Testis (tissue), 3 donors: ENCODE results near the gene DHX16. TPM values are rescaled to one million over a fixed set of nuclear protein-coding genes. Genes with fewer than 3 reads are reported as not detected.

Source experiments
- DNase-seq: peaks from one replicate; pipeline ENCODE4 v3.0.0-alpha.2; 2019
- H3K27ac ChIP-seq, 2 donors: fragments of 200-600 bp; sonication (generic); one replicate each; pipeline ENCODE4 v1.5.1; 2019
- H3K27me3 ChIP-seq: fragments of 200-600 bp; sonication (generic); one replicate; pipeline ENCODE4 v1.5.1; 2019
- H3K36me3 ChIP-seq: fragments of 200-600 bp; sonication (generic); one replicate; pipeline ENCODE4 v1.5.1; 2017; ENCODE audit warnings: low read depth; ENCODE audit errors: missing control alignments
- H3K4me1 ChIP-seq: fragments of 200-600 bp; sonication (generic); one replicate; pipeline ENCODE4 v1.5.1; 2019
- H3K4me3 ChIP-seq, 2 donors: fragments of 200-600 bp; sonication (generic); one replicate each; pipeline ENCODE4 v1.5.1; 2017 to 2019
- H3K9me3 ChIP-seq: fragments of 200-600 bp; sonication (generic); one replicate; pipeline ENCODE4 v1.5.1; 2017
- POLR2A ChIP-seq: fragments of 450-650 bp; IDR thresholded peaks from one replicate; pipeline ENCODE4 v1.6.1; 2017; ENCODE audit warnings: antibody characterized with exemption, mild to moderate bottlenecking, moderate library complexity
- WGBS, 2 donors: methylation state at CpG; one replicate each; pipeline ENCODE4 v1.1.5; 2018; 5-methylcytosine and 5-hydroxymethylcytosine counted together
- intact Hi-C: fragments of 100-400 bp; cut with DNase I; formaldehyde crosslinking; loops from one replicate; pipeline ENCODE4 v1.15.1; 2023; ENCODE audit warnings: low total_unique reads
- polyA plus RNA-seq: library from polyadenylated mRNA; stranded (reverse); fragments of 350-450 nt; fragmentation: Illumina TruSeq; extraction: RNeasy Lipid Tissue Mini Kit (QIAGEN cat#74804); gene quantifications from one replicate; pipeline ENCODE4 v1.2.3, GENCODE V29; 2014; ENCODE audit warnings: low read depth, low replicate concordance; ENCODE audit not compliant: insufficient read depth
- total RNA-seq, 2 donors: library from RNA; depleted of rRNA; stranded (reverse); fragments of >200 nt; gene quantifications; one replicate each; pipeline ENCODE4 v1.2.3, GENCODE V29; 2016
- TF ChIP-seq, protein P1 (sequence below), 3 experiments: fragments of 450-650 bp in 2 of 3; fragments of 200-600 bp in 1 of 3; sonication (generic) in 1 of 3; IDR thresholded peaks; one replicate each; pipeline ENCODE4 v1.5.1; 2016 to 2019; ENCODE audit warnings: antibody characterized with exemption in 3 of 3, mild to moderate bottlenecking in 2 of 3, moderate library complexity in 1 of 3

DHX16 gene
- total and polyA plus RNA-seq, 3 donors from 2014 or later = 68.0 to 109 (median 68.0) TPM

DNA sequence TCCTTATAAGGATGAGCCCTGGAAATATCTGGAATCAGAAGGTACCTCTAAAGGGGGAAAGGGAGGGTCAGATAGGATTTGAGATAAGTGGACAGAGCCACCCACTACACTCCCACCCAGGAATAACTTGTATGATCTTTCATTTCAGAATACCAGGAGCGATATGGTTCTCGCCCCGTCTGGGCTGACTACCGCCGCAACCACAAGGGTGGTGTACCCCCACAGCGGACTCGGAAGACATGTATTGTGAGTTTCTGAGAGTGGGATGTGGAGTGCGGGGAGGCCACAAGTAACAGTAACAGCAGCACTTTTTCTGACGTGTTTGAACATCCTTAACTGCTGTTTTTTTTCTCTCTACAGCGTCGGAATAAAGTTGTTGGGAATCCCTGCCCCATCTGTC lies 53.2 kb downstream of the DHX16 start:
- Histone ChIP-seq H3K27me3 (no peaks in the 10 kb centered on the region), H3K4me1 (peaks cover 12% of the 10 kb centered on the region), H3K4me3 (no peak overlapping the region), H3K36me3 (no peaks in the 10 kb centered on the region), H3K9me3 (no peaks in the 10 kb centered on the region), H3K27ac (no peak overlapping the region)
- no peak for DNase-seq
- TF ChIP-seq POLR2A = no peak
- TF ChIP-seq, protein P1, sequence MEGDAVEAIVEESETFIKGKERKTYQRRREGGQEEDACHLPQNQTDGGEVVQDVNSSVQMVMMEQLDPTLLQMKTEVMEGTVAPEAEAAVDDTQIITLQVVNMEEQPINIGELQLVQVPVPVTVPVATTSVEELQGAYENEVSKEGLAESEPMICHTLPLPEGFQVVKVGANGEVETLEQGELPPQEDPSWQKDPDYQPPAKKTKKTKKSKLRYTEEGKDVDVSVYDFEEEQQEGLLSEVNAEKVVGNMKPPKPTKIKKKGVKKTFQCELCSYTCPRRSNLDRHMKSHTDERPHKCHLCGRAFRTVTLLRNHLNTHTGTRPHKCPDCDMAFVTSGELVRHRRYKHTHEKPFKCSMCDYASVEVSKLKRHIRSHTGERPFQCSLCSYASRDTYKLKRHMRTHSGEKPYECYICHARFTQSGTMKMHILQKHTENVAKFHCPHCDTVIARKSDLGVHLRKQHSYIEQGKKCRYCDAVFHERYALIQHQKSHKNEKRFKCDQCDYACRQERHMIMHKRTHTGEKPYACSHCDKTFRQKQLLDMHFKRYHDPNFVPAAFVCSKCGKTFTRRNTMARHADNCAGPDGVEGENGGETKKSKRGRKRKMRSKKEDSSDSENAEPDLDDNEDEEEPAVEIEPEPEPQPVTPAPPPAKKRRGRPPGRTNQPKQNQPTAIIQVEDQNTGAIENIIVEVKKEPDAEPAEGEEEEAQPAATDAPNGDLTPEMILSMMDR (IDR thresholded peaks at IDR 0.05) = no peak
- WGBS, 2 donors = 93 to 95% methylated on average over 11 of the region's 11 CpGs
- intact Hi-C loops = no loop called here

DNA sequence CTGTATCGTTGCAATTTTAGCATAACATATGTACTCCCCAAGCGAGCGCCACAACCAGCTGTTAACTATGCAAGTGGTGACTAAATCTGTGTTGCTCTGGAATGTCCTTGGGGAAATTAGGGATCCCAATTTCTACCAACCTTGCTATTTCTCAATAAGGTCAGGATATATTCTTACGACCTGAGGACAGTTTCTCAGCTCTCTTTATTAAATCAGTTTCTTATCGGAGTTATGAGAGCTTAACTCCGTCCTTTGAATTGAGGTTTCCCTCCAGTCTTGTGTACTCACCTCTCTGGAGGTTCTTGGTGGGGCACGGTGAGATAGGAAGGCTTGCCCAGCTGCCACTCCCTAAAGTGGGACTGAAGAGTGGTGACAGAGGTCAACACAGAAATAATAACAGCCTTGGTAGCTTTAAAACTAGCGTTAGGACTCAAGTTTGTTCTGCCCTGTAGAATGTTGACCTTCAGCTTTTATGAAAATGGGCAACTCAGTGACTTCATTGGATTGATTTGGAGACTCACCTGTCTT lies 54.5 kb downstream of the DHX16 start:
- Histone ChIP-seq H3K36me3 (no peaks in the 10 kb centered on the region), H3K27me3 (no peaks in the 10 kb centered on the region), H3K4me1 (peaks cover 15% of the 10 kb centered on the region), H3K4me3 (peak overlapping the region; percentile 76 to 96), H3K27ac (peak overlapping the region; percentile 98 to 99), H3K9me3 (no peaks in the 10 kb centered on the region)
- no peak for DNase-seq
- no peak for TF ChIP-seq POLR2A
- TF ChIP-seq, protein P1 (IDR thresholded peaks at IDR 0.05) = no peak
- intact Hi-C loops = no loop called here
- 8 to 11% methylated on average over 8 of the region's 8 CpGs for WGBS, 2 donors

DNA sequence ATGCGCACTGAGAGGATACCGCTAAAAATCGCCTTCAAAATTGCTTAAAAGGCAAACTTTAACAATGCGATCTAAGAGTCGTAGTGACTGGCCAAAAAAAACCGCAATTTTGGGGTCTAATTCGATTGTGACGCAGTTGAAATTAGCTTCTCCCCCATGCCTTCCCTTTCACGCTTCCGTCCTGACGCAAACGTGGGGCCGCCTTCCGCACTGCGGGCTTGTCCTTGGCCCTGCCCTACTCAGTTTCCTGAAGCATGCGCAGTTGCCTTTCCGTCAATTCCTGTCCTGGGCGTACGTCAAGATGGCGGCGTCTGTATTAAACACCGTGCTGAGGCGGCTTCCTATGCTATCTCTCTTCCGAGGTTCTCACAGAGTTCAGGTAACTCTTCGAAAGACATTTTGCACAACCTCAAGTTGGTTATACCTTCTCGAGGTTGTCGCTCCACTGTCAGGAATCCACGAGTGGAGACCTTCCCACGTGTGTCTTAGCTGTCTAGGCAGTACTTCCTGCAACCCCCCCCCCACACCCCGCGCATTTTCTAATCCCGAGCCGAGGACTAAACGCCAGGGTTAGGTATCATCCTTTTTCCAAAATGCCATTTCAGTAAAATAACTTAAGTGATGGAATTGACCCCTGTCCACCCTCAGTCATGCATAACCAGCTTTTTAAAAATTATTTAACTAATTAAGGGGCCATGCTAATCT lies 55.1 kb downstream of the DHX16 start, which contains the start of gene MRPS18B:
Gene MRPS18B (plus strand): TSS at position 276 of the 705 bp plus-strand sequence. CDS start 26 bp downstream, at position 302.
- peak; percentile 99 for DNase-seq
- Histone ChIP-seq H3K4me1 (peaks cover 15% of the 10 kb centered on the region), H3K9me3 (no peaks in the 10 kb centered on the region), H3K27me3 (no peaks in the 10 kb centered on the region), H3K4me3 (peak within 1 kb of the TSS; percentile 76 to 96), H3K27ac (peak within 1 kb of the TSS; percentile 98 to 99), H3K36me3 (no peaks in the 10 kb centered on the region)
- TF ChIP-seq, protein P1 (IDR thresholded peaks at IDR 0.05) = no peak
- TF ChIP-seq POLR2A = no peak
- 0 to 1% methylated on average over 34 of the region's 34 CpGs for WGBS, 2 donors
- intact Hi-C loops = no loop called here

DNA sequence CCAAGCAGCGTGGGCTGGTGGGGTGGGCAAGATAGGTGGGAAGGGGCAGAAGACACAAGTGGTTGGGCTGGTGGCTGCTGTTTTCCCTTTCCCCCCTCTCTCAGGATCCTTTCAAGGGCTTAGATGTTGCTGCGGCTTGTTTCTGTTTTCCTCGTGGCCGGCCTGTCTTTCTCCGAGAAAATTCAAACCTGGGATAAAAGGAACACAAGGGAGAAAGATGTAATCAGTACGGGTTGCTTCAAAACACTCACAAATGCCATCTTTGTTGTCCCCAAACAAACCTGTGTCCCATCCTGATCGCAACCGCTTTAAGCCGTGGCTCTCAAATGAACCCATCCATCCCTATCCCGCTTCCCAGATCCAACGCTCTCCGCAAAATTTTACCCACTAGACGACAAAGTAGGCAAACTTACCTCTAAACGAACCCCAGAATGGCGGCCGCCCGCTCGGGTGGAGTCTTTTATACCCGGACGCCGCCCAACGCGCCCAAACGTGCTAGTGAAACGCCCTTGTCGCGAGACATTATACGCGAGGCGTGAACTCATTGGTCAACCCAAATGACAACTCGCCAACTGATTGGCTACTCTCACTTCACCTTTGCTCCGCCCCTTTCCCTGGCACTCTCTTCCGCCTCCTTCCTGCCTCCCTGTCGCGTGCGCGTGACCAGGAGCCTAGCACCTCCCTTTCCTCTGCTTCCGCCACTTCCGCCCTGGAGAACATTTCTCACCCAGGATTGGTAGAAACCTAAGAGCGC lies 55.8 kb downstream of the DHX16 start, which contains the start of gene PPP1R10:
Gene PPP1R10 (minus strand): TSS at position 433 of the 754 bp plus-strand sequence. CDS start 7,299 bp downstream, outside the sequence.
- peak; percentile 99 for DNase-seq
- Histone ChIP-seq H3K4me3 (peak within 1 kb of the TSS; percentile 76 to 96), H3K27me3 (no peaks in the 10 kb centered on the region), H3K36me3 (no peaks in the 10 kb centered on the region), H3K9me3 (no peaks in the 10 kb centered on the region), H3K27ac (peak within 1 kb of the TSS; percentile 98 to 99), H3K4me1 (peaks cover 19% of the 10 kb centered on the region)
- intact Hi-C loops = no loop called here
- TF ChIP-seq, protein P1 (IDR thresholded peaks at IDR 0.05) = no peak
- peak; percentile 99 for TF ChIP-seq POLR2A
- 0 to 1% methylated on average over 32 to 40 of the region's 40 CpGs for WGBS, 2 donors
